Neutrophil (primary cell): ENCODE measurements around the gene KCNQ1.

Experiments
- H3K27ac ChIP-seq: fragments of 200-600 bp; sonication (generic); 2 replicates; pipeline ENCODE4 v1.5.1; 2016; ENCODE audit warnings: mild to moderate bottlenecking, moderate library complexity
- H3K27me3 ChIP-seq: fragments of 200-600 bp; sonication (generic); 2 replicates; pipeline ENCODE4 v1.6.0; 2016; ENCODE audit warnings: mild to moderate bottlenecking
- H3K36me3 ChIP-seq: fragments of 200-600 bp; sonication (generic); 2 replicates; pipeline ENCODE4 v1.5.1; 2017
- H3K4me1 ChIP-seq, 2 experiments: fragments of 200-600 bp in 1 of 2; sonication (generic) in 1 of 2; 1 replicate in 1 of 2; 2 replicates in 1 of 2; pipeline versions ENCODE4 v1.5.1 to v1.6.1; 2013 to 2016; ENCODE audit warnings: low read depth in 1 of 2, low read length in 1 of 2, mild to moderate bottlenecking in 1 of 2, moderate library complexity in 1 of 2; ENCODE audit not compliant: control insufficient read depth in 1 of 2, insufficient read depth in 1 of 2
- H3K4me3 ChIP-seq, 2 experiments: fragments of 200-600 bp in 1 of 2; sonication (generic) in 1 of 2; 1 replicate in 1 of 2; 2 replicates in 1 of 2; pipeline ENCODE4 v1.5.1; 2013 to 2016; ENCODE audit warnings: low read depth in 1 of 2, low read length in 1 of 2, mild to moderate bottlenecking in 1 of 2, moderate library complexity in 1 of 2
- H3K9me3 ChIP-seq: fragments of 200-600 bp; sonication (generic); 2 replicates; pipeline ENCODE4 v1.5.1; 2016
- CTCF ChIP-seq: fragments of 200-600 bp; sonication (generic); IDR thresholded peaks from 2 replicates; pipeline ENCODE4 v1.5.1; 2016; ENCODE audit warnings: antibody characterized with exemption

The KCNQ1 gene

GRCh38 chr11:2471048-2471803 is 26.4 kb downstream of the KCNQ1 start:
- Histone ChIP-seq H3K4me1 (no peaks in the 10 kb centered on the region), H3K9me3 (no peaks in the 10 kb centered on the region), H3K27me3 (peaks cover 13% of the 10 kb centered on the region), H3K27ac (no peak overlapping the region), H3K4me3 (no peak overlapping the region), H3K36me3 (no peaks in the 10 kb centered on the region)
- no peak for TF ChIP-seq CTCF

GRCh38 chr11:2471804-2472096 is 26.9 kb downstream of the KCNQ1 start:
- peaks cover 13% of the 10 kb centered on the region for H3K27me3 ChIP-seq
- H3K4me3 ChIP-seq, result no peak overlapping the region
- H3K9me3 ChIP-seq, result no peaks in the 10 kb centered on the region
- H3K4me1 ChIP-seq, result no peaks in the 10 kb centered on the region
- H3K27ac ChIP-seq, result no peak overlapping the region
- TF ChIP-seq CTCF, result no peak
- no peaks in the 10 kb centered on the region for H3K36me3 ChIP-seq

DNA sequence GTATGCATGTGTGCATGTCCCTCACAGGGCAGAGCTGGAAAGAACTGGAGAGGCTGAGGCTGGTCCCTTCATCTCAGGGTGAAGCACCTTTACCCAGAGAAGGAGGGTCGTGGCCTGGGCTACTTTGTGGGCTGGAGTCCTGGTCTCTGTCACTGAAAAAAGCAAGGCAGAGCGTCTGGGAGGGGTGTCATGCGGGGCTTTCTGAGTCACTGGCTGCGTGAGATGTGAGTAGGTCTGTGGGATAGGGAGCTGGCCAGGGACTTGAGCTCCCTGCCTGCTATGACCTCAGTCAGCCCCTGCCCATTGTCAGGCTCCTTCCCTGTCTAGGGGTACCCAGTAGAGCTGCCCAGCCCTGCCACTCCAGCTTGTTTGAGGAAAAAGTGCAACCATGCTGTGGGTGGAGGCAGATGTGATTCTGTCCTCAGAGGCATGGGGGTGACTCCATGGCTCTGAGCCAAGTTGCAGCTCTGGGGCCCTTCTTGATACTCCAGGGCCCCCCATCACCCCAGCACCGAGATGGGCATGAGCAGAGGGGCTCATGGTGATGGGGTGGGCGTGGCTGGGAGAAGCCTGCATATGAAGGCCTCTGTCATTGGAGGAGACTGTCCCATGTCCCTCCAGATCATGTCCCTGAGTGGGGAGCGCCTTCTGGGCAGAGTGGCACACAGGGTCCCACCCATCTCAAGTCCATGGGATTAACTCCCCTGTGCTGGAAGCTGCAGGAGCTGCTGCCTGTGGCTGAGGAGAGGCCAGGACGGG is 27.8 kb downstream of the KCNQ1 start:
- Histone ChIP-seq H3K4me1 (no peaks in the 10 kb centered on the region), H3K27me3 (peaks cover 11% of the 10 kb centered on the region), H3K9me3 (no peaks in the 10 kb centered on the region), H3K27ac (no peak overlapping the region), H3K4me3 (no peak overlapping the region), H3K36me3 (no peaks in the 10 kb centered on the region)
- no peak for TF ChIP-seq CTCF

DNA sequence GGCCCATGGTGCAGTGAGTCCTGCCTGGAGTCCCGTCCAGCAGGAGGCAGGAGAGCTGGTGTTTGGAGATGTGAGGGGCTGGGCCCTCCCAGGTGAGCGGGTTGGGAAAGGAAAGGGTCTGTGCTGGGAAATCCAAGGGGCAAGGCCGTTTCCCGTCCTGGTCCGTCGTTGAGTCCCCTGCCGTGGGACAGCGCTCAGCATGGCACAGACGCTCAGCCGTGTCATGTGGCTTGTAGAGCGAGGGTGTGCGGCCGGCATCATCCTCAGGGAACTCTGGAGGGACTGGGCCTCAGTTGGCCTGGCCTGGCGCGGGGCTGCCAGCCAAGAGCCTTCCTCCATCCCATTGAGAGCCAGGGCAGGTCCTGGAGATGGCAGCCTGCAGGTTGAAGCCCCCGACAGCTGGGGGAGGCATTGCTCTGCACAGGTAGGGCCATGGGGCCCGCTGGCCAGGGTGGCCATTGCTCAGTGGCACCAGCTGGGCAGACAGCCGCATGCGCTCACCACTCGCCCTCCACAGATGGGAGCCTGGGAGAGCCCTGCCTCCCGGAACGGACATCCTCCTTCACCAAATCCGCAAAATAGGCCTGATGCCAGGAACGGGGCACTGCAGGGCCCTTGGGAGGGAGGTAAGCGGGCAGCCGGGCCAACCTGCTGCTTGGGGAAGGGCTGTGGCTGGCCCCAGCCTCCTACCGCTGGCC is 28.7 kb downstream of the KCNQ1 start:
- Histone ChIP-seq H3K36me3 (no peaks in the 10 kb centered on the region), H3K9me3 (no peaks in the 10 kb centered on the region), H3K4me1 (no peaks in the 10 kb centered on the region), H3K27ac (no peak overlapping the region), H3K27me3 (peaks cover 5% of the 10 kb centered on the region), H3K4me3 (no peak overlapping the region)
- no peak for TF ChIP-seq CTCF

DNA sequence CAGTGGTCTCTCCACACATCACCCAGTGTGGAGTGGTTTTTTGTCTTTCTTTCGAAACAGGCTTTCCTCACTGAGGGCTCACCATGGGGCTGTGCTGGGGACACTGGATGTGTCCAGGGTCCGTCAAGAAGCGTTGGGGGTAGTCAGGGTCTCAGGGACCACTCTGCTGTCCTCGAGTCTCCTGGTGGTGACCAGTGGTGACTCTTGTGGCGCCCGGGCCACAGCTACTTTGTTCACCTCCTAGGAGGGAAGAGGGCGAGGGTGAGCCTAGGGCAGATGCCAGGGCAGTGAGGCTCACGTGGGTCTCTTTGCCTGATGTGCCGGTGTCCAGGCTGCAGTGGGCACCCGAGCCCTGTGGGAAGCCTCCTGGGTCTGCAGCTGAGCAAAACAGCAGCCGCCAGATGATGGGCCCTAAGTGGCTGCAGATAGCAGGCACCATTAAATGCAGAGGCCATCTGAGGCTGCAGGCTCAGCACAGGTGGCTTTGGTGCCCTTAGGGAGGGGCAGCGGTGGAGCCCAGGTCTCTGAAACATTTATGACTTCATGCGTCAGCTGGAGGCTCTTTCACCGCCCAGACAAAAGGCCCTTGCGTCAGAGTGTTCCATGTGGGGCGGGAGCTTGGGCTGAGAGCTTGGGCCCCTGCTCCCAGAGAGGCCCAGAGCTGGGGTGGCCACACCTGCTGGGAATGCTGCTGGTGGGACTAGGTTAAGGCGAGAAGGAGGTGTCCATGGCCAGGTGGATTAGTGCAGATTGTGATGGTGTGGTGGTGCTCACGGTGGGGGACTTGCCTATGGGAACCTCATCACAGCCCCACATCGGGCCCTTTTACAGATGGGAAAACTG is 29.5 kb downstream of the KCNQ1 start:
- Histone ChIP-seq H3K4me1 (no peaks in the 10 kb centered on the region), H3K4me3 (no peak overlapping the region), H3K27ac (no peak overlapping the region), H3K9me3 (no peaks in the 10 kb centered on the region), H3K36me3 (no peaks in the 10 kb centered on the region), H3K27me3 (no peaks in the 10 kb centered on the region)
- TF ChIP-seq CTCF, result no peak
